WTC11 (cell line): ENCODE data around the gene ANKRD33. TPM values are rescaled to one million over a fixed set of nuclear protein-coding genes. Genes with fewer than 3 reads are reported as not detected.

Experiments used
- ATAC-seq: fragments of 200-7000 bp; cut with Tn5 transposase; 2 replicates; pipeline ENCODE4 v1.10.0; 2021; ENCODE audit warnings: mild to moderate bottlenecking, moderate library complexity
- CTCF ChIA-PET: fragments of 300-600 bp; sonication (Branson Sonifier 250); formaldehyde crosslinking; loops from one replicate; lab custom pipeline; 2021; ENCODE audit warnings: antibody characterized with exemption; lab: Charles Lee
- POLR2A ChIA-PET: fragments of 350-600 bp; sonication (Branson Sonifier 250); formaldehyde crosslinking; loops from one replicate; lab custom pipeline; 2021; ENCODE audit warnings: antibody characterized with exemption; lab: Charles Lee
- DNase-seq: peaks from one replicate; pipeline ENCODE4 v3.0.0; 2021; ENCODE audit warnings: low spot score
- H3K27ac Mint-ChIP-seq: 2 replicates; pipeline ENCODE4 v1.8.0; 2021; ENCODE audit warnings: mixed read lengths
- H3K27me3 Mint-ChIP-seq: 2 replicates; pipeline ENCODE4 v1.8.0; 2021; ENCODE audit warnings: low read depth, mild to moderate bottlenecking, moderate library complexity, mixed read lengths
- H3K36me3 Mint-ChIP-seq: 2 replicates; pipeline ENCODE4 v1.8.0; 2021; ENCODE audit warnings: mixed read lengths
- H3K4me1 Mint-ChIP-seq: 2 replicates; pipeline ENCODE4 v1.8.0; 2022; ENCODE audit warnings: mixed read lengths
- H3K4me3 Mint-ChIP-seq: 2 replicates; pipeline ENCODE4 v1.8.0; 2021; ENCODE audit warnings: mild to moderate bottlenecking, moderate library complexity, mixed read lengths
- H3K9me3 Mint-ChIP-seq: 2 replicates; pipeline ENCODE4 v1.8.0; 2021; ENCODE audit warnings: mixed read lengths
- AFF4 ChIP-seq: sonication (generic); formaldehyde crosslinking; IDR thresholded peaks from 2 replicates; pipeline ENCODE4 v1.8.1; 2023; ENCODE audit warnings: mild to moderate bottlenecking, missing genetic modification reagents, borderline replicate concordance
- AR ChIP-seq: fragments of 250-450 bp; sonication (Bioruptor Pico); IDR thresholded peaks from 2 replicates; pipeline ENCODE4 v1.9.0; 2021; ENCODE audit warnings: mild to moderate bottlenecking
- CREM ChIP-seq: sonication (generic); formaldehyde crosslinking; IDR thresholded peaks from 2 replicates; pipeline ENCODE4 v1.8.1; 2022; ENCODE audit warnings: mild to moderate bottlenecking, missing genetic modification reagents, moderate library complexity
- ESRRA ChIP-seq: sonication (generic); formaldehyde crosslinking; IDR thresholded peaks from 2 replicates; pipeline ENCODE4 v1.8.1; 2022; ENCODE audit warnings: mild to moderate bottlenecking, missing genetic modification reagents, borderline replicate concordance
- ETV6 ChIP-seq: sonication (generic); formaldehyde crosslinking; IDR thresholded peaks from 2 replicates; pipeline ENCODE4 v1.8.1; 2022; ENCODE audit warnings: mild to moderate bottlenecking, missing genetic modification reagents
- FOXP1 ChIP-seq: sonication (generic); formaldehyde crosslinking; IDR thresholded peaks from 2 replicates; pipeline ENCODE4 v1.8.0; 2022; ENCODE audit warnings: missing genetic modification reagents, mild to moderate bottlenecking, moderate library complexity, borderline replicate concordance
- HMGA2 ChIP-seq: fragments of 250-450 bp; sonication (Bioruptor Pico); IDR thresholded peaks from 2 replicates; pipeline ENCODE4 v1.4.0; 2021; ENCODE audit warnings: mild to moderate bottlenecking, moderate library complexity
- JAZF1 ChIP-seq: fragments of 250-450 bp; sonication (Bioruptor Pico); IDR thresholded peaks from 2 replicates; pipeline ENCODE4 v1.9.0; 2021; ENCODE audit warnings: moderate library complexity, mild to moderate bottlenecking, inconsistent platforms
- NFATC4 ChIP-seq: fragments of 250-450 bp; sonication (Bioruptor Pico); IDR thresholded peaks from 2 replicates; pipeline ENCODE4 v1.9.0; 2021; ENCODE audit warnings: mild to moderate bottlenecking
- NR3C1 ChIP-seq: sonication (generic); formaldehyde crosslinking; conservative IDR thresholded peaks from 2 replicates; pipeline ENCODE4 v1.8.1; 2023; ENCODE audit warnings: low read depth, mild to moderate bottlenecking, missing genetic modification reagents
- OVOL2 ChIP-seq: fragments of 250-450 bp; sonication (Bioruptor Pico); IDR thresholded peaks from 2 replicates; pipeline ENCODE4 v1.9.0; 2021; ENCODE audit warnings: mild to moderate bottlenecking, borderline replicate concordance
- PREB ChIP-seq: sonication (generic); formaldehyde crosslinking; IDR thresholded peaks from 2 replicates; pipeline ENCODE4 v1.8.1; 2022; ENCODE audit warnings: mild to moderate bottlenecking, missing genetic modification reagents, moderate library complexity, borderline replicate concordance
- SMAD4 ChIP-seq: sonication (generic); formaldehyde crosslinking; IDR thresholded peaks from 2 replicates; pipeline ENCODE4 v1.8.0; 2022; ENCODE audit warnings: mild to moderate bottlenecking, missing genetic modification reagents
- SOX15 ChIP-seq: fragments of 250-450 bp; sonication (Bioruptor Pico); IDR thresholded peaks from 2 replicates; pipeline ENCODE4 v1.9.0; 2021; ENCODE audit warnings: mild to moderate bottlenecking
- TCF7 ChIP-seq: sonication (generic); formaldehyde crosslinking; IDR thresholded peaks from 2 replicates; pipeline ENCODE4 v1.8.0; 2022; ENCODE audit warnings: mild to moderate bottlenecking, low read depth, missing genetic modification reagents, moderate library complexity
- USF1 ChIP-seq: sonication (generic); formaldehyde crosslinking; IDR thresholded peaks from 2 replicates; pipeline ENCODE4 v1.8.0; 2022; ENCODE audit warnings: mild to moderate bottlenecking, missing genetic modification reagents
- ZBTB21 ChIP-seq: sonication (generic); formaldehyde crosslinking; IDR thresholded peaks from 2 replicates; pipeline ENCODE4 v1.8.1; 2023; ENCODE audit warnings: mild to moderate bottlenecking, missing genetic modification reagents, borderline replicate concordance
- ZNF121 ChIP-seq: sonication (generic); formaldehyde crosslinking; IDR thresholded peaks from 2 replicates; pipeline ENCODE4 v1.8.0; 2023; ENCODE audit warnings: missing genetic modification reagents
- ZNF219 ChIP-seq: sonication (generic); formaldehyde crosslinking; IDR thresholded peaks from 2 replicates; pipeline ENCODE4 v1.8.0; 2023; ENCODE audit warnings: missing genetic modification reagents, mild to moderate bottlenecking, borderline replicate concordance
- ZNF232 ChIP-seq: sonication (generic); formaldehyde crosslinking; IDR thresholded peaks from 2 replicates; pipeline ENCODE4 v1.8.0; 2022; ENCODE audit warnings: mild to moderate bottlenecking, missing genetic modification reagents
- ZNF263 ChIP-seq: sonication (generic); formaldehyde crosslinking; IDR thresholded peaks from 2 replicates; pipeline ENCODE4 v1.8.1; 2022; ENCODE audit warnings: low read depth, mild to moderate bottlenecking, moderate library complexity, missing genetic modification reagents
- ZNF396 ChIP-seq: fragments of 250-450 bp; sonication (Bioruptor Pico); IDR thresholded peaks from 2 replicates; pipeline ENCODE4 v1.8.0; 2021; ENCODE audit warnings: mild to moderate bottlenecking, moderate library complexity, borderline replicate concordance
- ZNF423 ChIP-seq: fragments of 250-450 bp; sonication (Bioruptor Pico); IDR thresholded peaks from 2 replicates; pipeline ENCODE4 v2.1.2; 2022; ENCODE audit warnings: mild to moderate bottlenecking, moderate library complexity
- total RNA-seq: library from RNA; stranded (reverse); gene quantifications from 3 replicates; pipeline ENCODE4 v1.2.3, GENCODE V29; 2021

ANKRD33 gene
- total RNA-seq, 1 experiment from 2014 or later, result 1.7 TPM

GRCh38 chr12:51840966-51841365 lies 46.9 kb upstream of the ANKRD33 start (continued):
- no peak for TF ChIP-seq AFF4 (CRISPR knock-in tag)
- no peak for TF ChIP-seq NFATC4
- no peak for TF ChIP-seq ESRRA (CRISPR knock-in tag)
- TF ChIP-seq NR3C1, result no peak
- no peak for TF ChIP-seq PREB (CRISPR knock-in tag)
- TF ChIP-seq SMAD4 (CRISPR knock-in tag), result no peak
- TF ChIP-seq OVOL2 (CRISPR knock-in tag), result no peak

GRCh38 chr12:51841727-51842126 lies 46.2 kb upstream of the ANKRD33 start:
- no peak overlapping the region for H3K27ac Mint-ChIP-seq
- H3K9me3 Mint-ChIP-seq, result no peaks in the 10 kb centered on the region
- DNase-seq (no peak), ATAC-seq (no peak)
- POLR2A ChIA-PET, result no interaction called here
- CTCF ChIA-PET, result interaction anchor here (0.5 to 1.8 kb wide), 4 partner anchors 16 to 34 kb away, joined by 4 to 5 read pairs (median 5); no protein-coding TSS in a partner anchor
- H3K4me3 Mint-ChIP-seq, result no peak overlapping the region
- peaks cover 21% of the 10 kb centered on the region for H3K27me3 Mint-ChIP-seq
- H3K4me1 Mint-ChIP-seq, result peaks cover 51% of the 10 kb centered on the region
- no peak for TF ChIP-seq JAZF1
- no peak for TF ChIP-seq USF1 (CRISPR knock-in tag)
- TF ChIP-seq ZNF423 (CRISPR knock-in tag), result no peak
- no peak for TF ChIP-seq HMGA2 (CRISPR knock-in tag)
- TF ChIP-seq SOX15 (CRISPR knock-in tag), result no peak
- no peak for TF ChIP-seq CREM (CRISPR knock-in tag)
- TF ChIP-seq TCF7 (CRISPR knock-in tag), result no peak
- TF ChIP-seq ZNF219 (CRISPR knock-in tag), result no peak
- no peak for TF ChIP-seq SMAD4 (CRISPR knock-in tag)
- TF ChIP-seq FOXP1 (CRISPR knock-in tag), result no peak
- no peak for TF ChIP-seq ZNF121 (CRISPR knock-in tag)
- no peaks in the 10 kb centered on the region for H3K36me3 Mint-ChIP-seq

GRCh38 chr12:51844854-51845253 lies 43.0 kb upstream of the ANKRD33 start:
- TF ChIP-seq OVOL2 (CRISPR knock-in tag) (no peak), ZBTB21 (CRISPR knock-in tag) (no peak), ZNF219 (CRISPR knock-in tag) (no peak), ZNF396 (CRISPR knock-in tag) (no peak), ZNF232 (CRISPR knock-in tag) (no peak), ZNF263 (CRISPR knock-in tag) (no peak), AR (CRISPR knock-in tag) (no peak), ETV6 (no peak)
- TF ChIP-seq, all 79 proteins: peak for 0
- DNase-seq (no peak), ATAC-seq (no peak)
- POLR2A ChIA-PET, result interaction anchor here (0.8 kb wide), 1 partner anchor 31 kb away, joined by 5 read pairs; no protein-coding TSS in a partner anchor
- no peak overlapping the region for H3K4me3 Mint-ChIP-seq
- H3K27me3 Mint-ChIP-seq, result peaks cover 30% of the 10 kb centered on the region
- H3K36me3 Mint-ChIP-seq, result no peaks in the 10 kb centered on the region
- CTCF ChIA-PET, result interaction anchor here (1.3 to 1.9 kb wide), 2 partner anchors 21 to 30 kb away, joined by 6 to 11 read pairs; no protein-coding TSS in a partner anchor
- peaks cover 34% of the 10 kb centered on the region for H3K4me1 Mint-ChIP-seq
- no peak overlapping the region for H3K27ac Mint-ChIP-seq
- H3K9me3 Mint-ChIP-seq, result no peaks in the 10 kb centered on the region
